Ishikawa (cell line): ENCODE data around the gene ZBTB20.

Experiments used
- CEBPB ChIP-seq: IDR thresholded peaks from 2 replicates; pipeline ENCODE4 v1.6.1; 2012
- CREB1 ChIP-seq: IDR thresholded peaks from 2 replicates; pipeline ENCODE4 v1.6.1; 2012; ENCODE audit warnings: low read depth
- EGR1 ChIP-seq: IDR thresholded peaks from 2 replicates; pipeline ENCODE4 v1.6.1; 2012
- EP300 ChIP-seq: IDR thresholded peaks from 2 replicates; pipeline ENCODE4 v1.6.1; 2012; ENCODE audit warnings: borderline replicate concordance
- FOXM1 ChIP-seq: IDR thresholded peaks from 2 replicates; pipeline ENCODE4 v1.6.1; 2012; ENCODE audit warnings: low read depth, borderline replicate concordance
- MAX ChIP-seq: IDR thresholded peaks from 2 replicates; pipeline ENCODE4 v1.6.1; 2012
- NFIC ChIP-seq: IDR thresholded peaks from 2 replicates; pipeline ENCODE4 v1.6.1; 2012
- RAD21 ChIP-seq: IDR thresholded peaks from 2 replicates; pipeline ENCODE4 v1.6.1; 2012; ENCODE audit warnings: low read depth
- REST ChIP-seq: IDR thresholded peaks from 2 replicates; pipeline ENCODE4 v1.6.1; 2012; ENCODE audit warnings: low read depth, mild to moderate bottlenecking
- TAF1 ChIP-seq: IDR thresholded peaks from 2 replicates; pipeline ENCODE4 v1.6.1; 2012; ENCODE audit warnings: low read depth, mild to moderate bottlenecking
- TCF12 ChIP-seq: IDR thresholded peaks from 2 replicates; pipeline ENCODE4 v1.6.1; 2012; ENCODE audit warnings: low read depth
- TEAD4 ChIP-seq: IDR thresholded peaks from 2 replicates; pipeline ENCODE4 v1.6.1; 2012
- USF1 ChIP-seq: IDR thresholded peaks from 2 replicates; pipeline ENCODE4 v1.6.1; 2012
- YY1 ChIP-seq: IDR thresholded peaks from 2 replicates; pipeline ENCODE4 v1.6.1; 2012; ENCODE audit warnings: low read depth
- ZBTB7A ChIP-seq: IDR thresholded peaks from 2 replicates; pipeline ENCODE4 v1.6.1; 2012; ENCODE audit warnings: low read depth

The ZBTB20 gene

GRCh38 chr3:115110830-115111229 lies 36.3 kb downstream of the ZBTB20 start:
- TF ChIP-seq MAX (no peak), USF1 (no peak), RAD21 (no peak), CEBPB (no peak), ZBTB7A (no peak), CREB1 (no peak), FOXM1 (no peak)

- TF ChIP-seq CREB1 (no peak), FOXM1 (no peak), TEAD4 (no peak), USF1 (no peak), NFIC (no peak), TCF12 (no peak), EP300 (no peak), TAF1 (no peak), RAD21 (no peak)
Measured at GRCh38 chr3:115108614-115109013, 38.5 kb downstream of the ZBTB20 start.

- no peak for TF ChIP-seq EP300
- TF ChIP-seq YY1 = no peak
- TF ChIP-seq TCF12 = no peak
Measured at GRCh38 chr3:115102046-115102445, 45.0 kb downstream of the ZBTB20 start.

- no peak for TF ChIP-seq CEBPB
- no peak for TF ChIP-seq TCF12
- TF ChIP-seq FOXM1 = no peak
- TF ChIP-seq MAX = no peak
- TF ChIP-seq NFIC = no peak
- no peak for TF ChIP-seq CREB1
- TF ChIP-seq EGR1 = no peak
- TF ChIP-seq TEAD4 = no peak
- TF ChIP-seq USF1 = no peak
- no peak for TF ChIP-seq REST
- no peak for TF ChIP-seq ZBTB7A
- no peak for TF ChIP-seq YY1
- TF ChIP-seq TAF1 = no peak
Measured at GRCh38 chr3:115100806-115101205, 46.3 kb downstream of the ZBTB20 start.

GRCh38 chr3:115099986-115100571 lies 47.0 kb downstream of the ZBTB20 start:
- TF ChIP-seq NFIC = no peak
- TF ChIP-seq REST = no peak
- TF ChIP-seq YY1 = no peak
- TF ChIP-seq RAD21 = no peak
- no peak for TF ChIP-seq CEBPB
- TF ChIP-seq ZBTB7A = no peak
- TF ChIP-seq TCF12 = no peak
- TF ChIP-seq TAF1 = no peak
- TF ChIP-seq FOXM1 = no peak
- no peak for TF ChIP-seq EP300
- TF ChIP-seq TEAD4 = no peak
- no peak for TF ChIP-seq CREB1
- TF ChIP-seq EGR1 = no peak
- TF ChIP-seq MAX = no peak
- TF ChIP-seq USF1 = no peak
